Fibroblast of the aortic adventitia (primary cell): Measurements from ENCODE around the gene IDI2. TPM values are rescaled to one million over a fixed set of nuclear protein-coding genes. Genes with fewer than 3 reads are reported as not detected.

ENCODE experiments used
- DNase-seq: peaks from one replicate; pipeline ENCODE4 v3.0.0-alpha.2; 2010; ENCODE audit warnings: low read depth
- H3K4me3 ChIP-seq: 2 replicates; pipeline ENCODE4 v1.5.1; 2011; ENCODE audit warnings: low read depth, mild to moderate bottlenecking, control low read depth, low read length, moderate library complexity
- total RNA-seq: library from RNA; depleted of rRNA; stranded (reverse); fragments of >200 nt; gene quantifications from 2 replicates; pipeline ENCODE4 v1.2.3, GENCODE V29; 2012; ENCODE audit warnings: low replicate concordance
- TF ChIP-seq, protein P1 (sequence below): IDR thresholded peaks from 2 replicates; pipeline ENCODE4 v1.5.1; 2011; ENCODE audit warnings: mild to moderate bottlenecking, low read length, control low read depth, inconsistent platforms; ENCODE audit not compliant: insufficient read depth

Gene IDI2
- total RNA-seq, 1 donor: not detected

DNA sequence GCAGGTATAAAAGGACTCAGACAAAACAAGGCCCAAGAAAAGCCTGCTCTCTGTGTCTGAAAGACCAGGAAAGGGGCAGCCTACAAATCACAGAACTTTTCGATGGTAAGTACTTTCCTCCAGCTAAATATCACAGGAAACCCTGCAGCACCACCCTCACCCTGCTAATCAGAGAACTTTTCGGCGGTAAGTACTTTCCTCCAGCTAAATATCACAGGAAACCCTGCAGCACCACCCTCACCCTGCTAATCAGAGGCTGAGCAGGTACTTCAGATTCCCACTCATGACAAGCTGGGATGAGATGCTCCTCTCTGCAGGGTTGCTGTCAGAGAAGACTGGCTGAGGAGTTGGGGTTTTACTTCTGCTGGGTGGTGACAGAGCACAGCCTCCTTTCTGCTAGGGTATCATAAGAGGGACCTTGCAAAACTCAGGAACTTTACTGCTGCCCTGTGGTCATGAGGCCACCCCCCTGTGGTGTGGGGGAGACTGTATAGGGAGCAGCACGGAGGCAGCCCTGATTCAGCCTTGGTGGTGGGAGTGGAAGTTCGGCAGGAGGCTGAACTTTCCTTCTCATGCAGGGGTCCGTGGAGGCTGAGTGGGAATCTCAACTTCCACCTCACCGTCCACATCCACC, 37.7 kb upstream of the IDI2 start:
- no peak overlapping the region for H3K4me3 ChIP-seq
- TF ChIP-seq, protein P1, sequence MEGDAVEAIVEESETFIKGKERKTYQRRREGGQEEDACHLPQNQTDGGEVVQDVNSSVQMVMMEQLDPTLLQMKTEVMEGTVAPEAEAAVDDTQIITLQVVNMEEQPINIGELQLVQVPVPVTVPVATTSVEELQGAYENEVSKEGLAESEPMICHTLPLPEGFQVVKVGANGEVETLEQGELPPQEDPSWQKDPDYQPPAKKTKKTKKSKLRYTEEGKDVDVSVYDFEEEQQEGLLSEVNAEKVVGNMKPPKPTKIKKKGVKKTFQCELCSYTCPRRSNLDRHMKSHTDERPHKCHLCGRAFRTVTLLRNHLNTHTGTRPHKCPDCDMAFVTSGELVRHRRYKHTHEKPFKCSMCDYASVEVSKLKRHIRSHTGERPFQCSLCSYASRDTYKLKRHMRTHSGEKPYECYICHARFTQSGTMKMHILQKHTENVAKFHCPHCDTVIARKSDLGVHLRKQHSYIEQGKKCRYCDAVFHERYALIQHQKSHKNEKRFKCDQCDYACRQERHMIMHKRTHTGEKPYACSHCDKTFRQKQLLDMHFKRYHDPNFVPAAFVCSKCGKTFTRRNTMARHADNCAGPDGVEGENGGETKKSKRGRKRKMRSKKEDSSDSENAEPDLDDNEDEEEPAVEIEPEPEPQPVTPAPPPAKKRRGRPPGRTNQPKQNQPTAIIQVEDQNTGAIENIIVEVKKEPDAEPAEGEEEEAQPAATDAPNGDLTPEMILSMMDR: no peak
- no peak for DNase-seq

DNA sequence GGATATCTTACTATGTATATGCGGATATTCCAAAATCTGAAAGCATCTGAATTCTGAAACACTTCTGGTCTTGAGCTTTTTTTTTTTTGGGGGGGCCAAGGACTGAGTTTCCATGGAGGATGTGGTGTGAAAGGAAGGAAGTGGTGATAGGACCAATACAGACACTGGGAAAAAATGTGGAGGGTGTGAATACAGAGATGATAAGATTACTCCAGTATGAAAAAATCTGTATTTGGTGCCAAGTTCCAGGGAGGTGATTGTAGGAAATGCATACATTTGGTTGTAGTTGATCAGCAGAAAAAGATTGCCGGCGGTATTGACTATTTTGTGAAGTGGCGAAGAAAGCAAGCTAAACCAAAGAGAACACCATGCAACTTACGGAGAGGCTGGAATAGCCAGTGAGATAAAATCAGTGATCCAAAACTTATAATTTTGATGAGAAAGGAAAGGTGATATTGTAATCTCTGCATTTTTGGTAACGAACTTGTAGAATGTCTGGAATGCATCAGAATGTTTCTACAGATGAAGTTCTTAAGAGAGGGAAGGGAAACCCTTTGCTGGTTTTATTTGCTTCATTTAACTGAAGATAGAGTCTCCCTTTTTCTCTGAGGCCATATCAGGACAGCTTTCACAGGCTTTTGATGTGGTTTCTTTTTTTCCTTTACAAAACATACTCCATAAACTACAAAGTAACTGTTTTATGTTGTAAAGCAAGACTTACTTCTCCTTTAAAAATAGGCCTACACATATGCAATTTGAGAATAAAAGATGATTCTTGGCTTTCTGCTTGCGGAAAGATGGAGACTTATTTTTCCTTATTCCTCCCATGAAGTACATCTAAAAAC, 36.5 kb upstream of the IDI2 start:
- TF ChIP-seq, protein P1: no peak
- peak; percentile 56 for DNase-seq
- no peak overlapping the region for H3K4me3 ChIP-seq

DNA sequence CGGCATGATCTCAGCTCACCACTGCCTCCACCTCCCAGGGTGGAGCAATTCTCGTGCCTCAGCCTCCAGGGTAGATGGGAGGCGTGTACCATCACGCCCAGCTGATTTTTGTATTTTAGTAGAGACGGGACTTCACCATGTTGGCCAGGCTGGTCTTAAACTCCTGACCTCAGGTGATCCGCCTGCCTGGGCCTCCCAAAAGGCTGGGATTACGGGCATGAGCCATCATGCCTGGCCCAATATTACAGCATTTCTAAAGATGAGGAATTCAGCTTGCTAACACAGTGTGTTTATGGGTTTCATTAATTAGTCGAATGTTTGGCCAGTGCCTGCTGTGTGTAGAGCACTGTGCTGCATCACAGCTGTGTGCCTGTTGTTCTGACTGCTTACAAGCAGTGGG, 34.2 kb upstream of the IDI2 start:
- no peak for DNase-seq
- H3K4me3 ChIP-seq: no peak overlapping the region
- TF ChIP-seq, protein P1: no peak

DNA sequence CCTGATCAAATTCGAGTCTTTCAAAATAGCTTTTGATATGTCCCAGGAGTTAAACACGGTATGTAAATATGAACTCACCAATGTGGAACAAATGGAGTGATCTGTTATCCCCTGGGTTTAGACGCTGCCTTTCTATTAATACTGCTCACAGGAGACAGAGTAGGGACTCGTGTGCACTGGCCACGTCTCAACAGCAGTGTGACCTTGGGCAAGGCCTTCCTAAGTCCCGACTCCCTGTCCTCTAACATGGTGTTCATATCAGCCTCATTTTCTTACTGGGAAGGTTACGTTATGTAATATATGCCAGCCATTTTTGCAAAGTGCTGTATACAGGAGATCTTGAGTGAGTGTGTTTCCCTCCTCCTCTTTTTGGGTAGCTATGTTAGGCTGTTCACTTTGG, 32.4 kb upstream of the IDI2 start:
- TF ChIP-seq, protein P1: no peak
- H3K4me3 ChIP-seq: peak overlapping the region; percentile 96
- no peak for DNase-seq

DNA sequence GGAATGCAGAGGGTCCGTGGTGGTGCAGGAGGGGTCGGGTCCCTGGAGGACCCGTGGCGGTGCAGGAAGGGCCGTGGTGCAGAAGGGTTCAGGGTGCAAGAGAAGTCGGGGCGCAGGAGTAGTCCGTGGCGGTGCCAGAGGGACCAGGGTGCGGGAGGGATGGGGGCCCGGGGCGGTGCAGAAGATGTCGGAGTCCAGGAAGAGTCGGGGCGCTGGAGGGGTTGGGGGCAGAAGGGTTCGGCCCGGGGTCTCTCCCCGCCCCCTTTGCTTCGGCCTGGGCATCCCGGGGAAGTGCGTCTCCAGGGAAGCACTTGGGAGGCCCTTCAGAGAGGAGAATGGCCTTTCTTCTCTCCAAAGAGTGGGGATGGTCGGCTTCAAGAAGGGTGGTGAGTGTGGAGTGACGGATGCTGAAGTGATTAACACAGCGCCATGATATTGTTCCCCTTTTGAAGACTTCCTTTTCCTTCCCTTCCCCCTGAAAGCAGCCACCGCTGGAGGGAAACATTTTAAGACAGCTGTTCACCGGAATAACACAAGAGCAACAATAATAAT, 31.5 kb upstream of the IDI2 start:
- TF ChIP-seq, protein P1: no peak
- peak; percentile 6 for DNase-seq
- H3K4me3 ChIP-seq: peak overlapping the region; percentile 96

DNA sequence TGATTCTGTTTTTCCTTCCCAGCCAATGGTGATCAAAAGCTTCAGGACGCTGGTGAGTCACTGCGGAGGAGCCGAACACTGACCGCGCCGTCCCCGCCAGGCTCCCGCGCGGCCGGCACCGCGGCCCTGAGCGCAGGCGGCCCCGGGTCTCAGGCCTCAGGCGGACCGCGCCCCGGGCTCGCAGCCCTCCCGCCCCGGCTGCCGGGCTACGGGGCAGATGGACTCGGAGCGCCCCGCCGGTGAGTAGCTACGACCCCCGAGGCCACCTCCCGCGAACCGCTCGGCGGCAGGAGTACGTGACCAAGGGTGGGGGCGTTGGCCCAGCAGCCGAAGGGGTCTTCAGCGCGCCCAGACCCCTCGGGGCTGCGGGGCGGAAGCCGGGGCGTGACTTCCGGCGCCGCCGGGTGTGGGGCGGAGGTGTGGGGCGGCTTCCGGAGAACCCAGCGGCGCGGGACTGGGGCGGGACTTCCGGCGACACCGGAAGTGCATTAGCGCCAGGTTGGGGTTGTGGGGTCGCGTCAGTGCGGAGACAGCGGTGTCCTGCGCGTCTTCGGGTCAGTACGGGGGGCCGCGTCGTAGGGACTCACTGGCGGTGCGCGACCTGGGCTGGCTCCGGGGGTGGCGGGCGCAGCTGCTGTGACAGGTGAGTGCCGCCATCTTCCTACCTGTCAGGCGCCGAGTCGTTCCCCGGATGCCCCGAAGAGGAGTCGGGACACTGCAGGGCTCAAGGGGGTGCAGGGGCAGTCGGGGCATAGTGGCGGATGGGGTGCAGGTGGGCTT, 30.9 kb upstream of the IDI2 start, which contains the start of gene WDR37:
Gene WDR37, plus strand, starts transcription at position 60 of the 780 bp plus-strand sequence. CDS start 15,771 bp downstream, outside the sequence.
- TF ChIP-seq, protein P1: no peak
- peak within 1 kb of the TSS; percentile 96 for H3K4me3 ChIP-seq
- DNase-seq: peak; percentile 66
